Dermis microvascular lymphatic vessel endothelial cell (primary cell): ENCODE measurements around the gene ZDHHC14. TPM values are rescaled to one million over a fixed set of nuclear protein-coding genes. Genes with fewer than 3 reads are reported as not detected.
"Not testable (repeated sequence)": the region's sequence is repeated elsewhere in the genome, so short reads cannot be mapped to it uniquely, and the experiment has no call there.

Source experiments
- DNase-seq, 2 donors: peaks; one replicate each; pipeline versions ENCODE4 v3.0.0 to v3.0.0-alpha.2; 2010; ENCODE audit warnings: low read depth in 2 of 2
- total RNA-seq: library from RNA; depleted of rRNA; stranded (reverse); fragments of >200 nt; gene quantifications from 2 replicates; pipeline ENCODE4 v1.2.1, GENCODE V29; 2014

ZDHHC14 gene
- total RNA-seq, 1 donor from 2014 or later, result 19.5 TPM

DNA sequence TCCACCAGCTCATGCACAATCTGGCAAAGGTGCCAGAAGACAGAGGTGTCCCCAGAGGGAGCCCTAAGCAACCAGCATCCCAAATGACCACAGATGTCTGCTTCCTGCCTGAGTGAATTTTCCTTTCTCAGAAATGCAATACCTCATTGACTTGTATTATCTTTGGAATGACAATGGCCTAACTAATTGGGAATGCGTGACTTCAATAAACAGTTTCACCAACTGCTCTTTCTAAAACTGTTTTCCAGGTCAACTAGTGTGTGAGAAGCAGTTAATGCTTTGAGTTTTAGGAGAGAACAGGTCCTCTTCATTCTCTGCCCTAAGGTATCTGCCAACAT lies 333.1 kb downstream of the ZDHHC14 start:
- no peak for DNase-seq

DNA sequence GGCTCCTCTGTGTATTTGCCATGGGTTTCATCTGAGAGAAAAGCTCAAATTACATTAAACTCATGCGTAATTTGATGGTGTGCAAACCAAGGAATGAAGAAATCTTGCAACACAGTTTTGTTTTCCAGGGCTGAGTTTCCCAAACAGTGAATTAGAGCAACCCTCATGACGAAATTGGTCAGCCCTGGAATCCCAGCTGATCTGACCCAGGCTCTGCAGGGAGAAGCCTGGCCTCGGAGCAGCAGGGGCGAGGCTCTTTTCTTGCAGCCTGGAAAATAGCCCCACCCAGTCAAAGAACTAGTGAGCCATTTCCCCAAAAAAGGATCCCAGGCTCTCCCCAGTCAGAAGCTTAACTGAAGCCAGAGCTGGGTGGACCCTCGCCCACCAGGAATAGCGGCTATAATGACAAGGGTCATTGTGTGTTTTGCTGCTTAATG lies 334.8 kb downstream of the ZDHHC14 start:
- DNase-seq, result no peak

DNA sequence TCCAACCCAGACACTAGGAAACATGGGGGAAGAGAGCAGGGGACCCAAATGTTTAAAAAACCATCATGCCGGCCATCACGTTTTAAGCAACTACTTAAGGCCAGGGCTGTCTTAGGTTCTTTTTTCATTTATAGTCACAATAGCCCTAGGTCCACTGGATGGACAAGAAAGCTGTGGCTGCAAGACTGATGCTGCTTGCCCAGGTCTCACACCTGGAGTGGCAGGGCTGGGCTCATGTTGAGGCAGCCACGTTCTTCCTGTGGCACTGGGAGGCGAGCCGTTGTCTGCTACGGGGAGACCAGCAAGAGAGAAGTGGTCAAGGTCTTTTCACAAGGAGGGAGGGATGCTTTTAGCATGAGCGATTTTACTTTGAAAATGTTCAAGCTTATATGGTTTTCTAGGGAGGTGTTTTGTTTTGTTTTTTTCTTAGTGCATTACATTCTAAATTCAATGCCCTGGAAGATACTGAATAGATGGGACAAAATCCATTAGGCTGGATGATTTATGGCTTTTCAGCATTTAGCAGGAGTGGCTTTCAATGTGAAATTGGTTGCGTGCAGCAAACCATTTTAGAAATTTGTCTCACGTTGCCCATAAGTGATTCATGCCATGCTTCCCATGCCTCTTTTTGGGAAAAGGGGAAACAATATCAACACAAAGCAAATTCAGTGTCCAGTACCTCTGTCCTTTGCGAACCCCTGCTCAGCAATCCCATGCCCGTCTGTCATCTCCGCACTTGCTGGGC lies 335.4 kb downstream of the ZDHHC14 start:
- DNase-seq, result no peak

DNA sequence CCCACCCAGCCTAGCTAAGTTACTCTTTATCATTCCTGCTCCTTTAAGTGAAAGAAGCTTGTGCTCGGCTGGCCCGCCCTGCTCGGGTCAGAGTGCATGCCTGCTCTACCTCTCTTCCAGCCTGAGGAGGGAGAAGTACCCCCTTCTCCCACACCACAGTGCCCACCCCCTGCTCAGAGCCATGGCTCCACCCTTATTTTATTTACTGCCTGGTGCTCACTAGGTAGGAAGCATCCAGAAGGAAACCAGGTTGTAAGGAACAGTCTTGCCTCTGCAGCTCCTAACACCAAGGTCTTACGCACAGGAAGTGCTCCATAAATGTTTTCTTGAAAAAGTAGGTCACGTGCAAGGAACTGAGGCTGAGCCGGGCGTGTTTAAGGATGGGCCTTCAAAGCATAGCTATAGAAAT lies 336.4 kb downstream of the ZDHHC14 start:
- DNase-seq, result no peak

DNA sequence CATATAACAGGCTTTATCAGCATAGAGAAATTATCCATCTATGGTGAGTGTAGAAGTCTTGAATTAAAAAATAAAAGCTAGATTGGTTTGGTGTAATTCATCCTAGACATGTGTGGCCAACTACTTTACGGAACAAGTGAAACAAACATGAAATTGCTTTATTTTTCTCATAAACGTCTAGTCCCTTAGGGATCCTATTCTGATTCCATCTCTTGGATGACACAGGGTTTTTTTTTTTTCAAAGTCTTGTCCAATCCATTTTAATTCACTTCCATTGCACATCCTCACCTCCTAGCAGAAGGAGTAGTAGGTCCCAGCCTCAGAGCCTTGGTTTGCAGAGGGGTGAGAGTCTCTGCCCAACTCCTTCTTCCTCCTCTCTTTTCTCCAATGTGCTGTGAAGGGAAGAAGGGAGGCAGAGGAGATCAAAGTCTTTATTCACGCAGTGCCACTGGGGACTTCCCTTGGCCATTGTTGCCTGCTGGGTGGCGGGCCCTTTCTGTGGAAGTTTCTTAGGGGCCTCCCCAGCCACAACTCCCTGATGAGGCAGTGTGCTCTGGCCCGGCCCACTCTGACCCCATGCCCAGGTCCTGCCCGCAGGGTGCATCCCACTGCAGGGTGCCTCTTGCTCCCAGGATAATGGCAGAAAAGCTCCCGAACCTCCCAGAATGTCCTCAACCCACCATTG lies 337.7 kb downstream of the ZDHHC14 start:
- DNase-seq, result no peak

DNA sequence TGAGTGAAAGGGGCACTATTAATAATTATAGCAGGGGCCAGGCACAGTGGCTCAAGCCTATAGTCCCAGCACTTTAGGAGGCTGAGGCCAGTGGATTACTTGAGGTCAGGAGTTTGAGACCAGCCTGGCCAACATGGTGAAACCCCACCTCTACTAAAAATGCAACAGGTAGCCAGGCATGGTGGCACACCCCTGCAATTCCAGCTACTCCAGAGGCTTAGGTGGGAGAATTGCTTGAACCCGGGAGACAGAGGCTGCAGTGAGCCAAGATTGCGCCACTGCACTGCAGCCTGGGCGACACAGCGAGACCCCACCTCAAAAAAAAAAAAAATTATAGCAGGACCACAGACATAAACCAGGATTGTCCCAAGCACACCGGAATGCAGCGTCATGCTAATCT lies 340.0 kb downstream of the ZDHHC14 start:
- DNase-seq, result not testable (repeated sequence)

DNA sequence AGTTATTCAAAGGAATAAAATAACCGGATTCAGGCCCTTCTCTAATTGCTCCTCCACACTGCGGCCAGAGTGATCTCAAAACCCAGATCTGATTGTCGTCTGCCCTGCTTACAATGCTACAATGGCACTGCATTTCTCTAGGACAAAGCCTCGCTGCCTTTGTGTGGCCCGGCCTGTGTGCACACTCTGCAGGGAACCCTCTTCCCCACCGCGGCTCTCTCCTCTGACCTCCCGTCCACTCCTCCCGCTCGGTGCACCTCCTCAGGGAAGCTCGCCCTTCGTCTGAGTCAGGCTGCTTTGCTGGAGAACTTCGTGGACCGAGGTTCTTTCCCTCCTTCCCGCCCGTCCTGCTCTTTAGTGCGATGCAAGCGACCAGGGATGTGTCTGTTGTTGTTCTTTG lies 340.4 kb downstream of the ZDHHC14 start:
- DNase-seq, result no peak

DNA sequence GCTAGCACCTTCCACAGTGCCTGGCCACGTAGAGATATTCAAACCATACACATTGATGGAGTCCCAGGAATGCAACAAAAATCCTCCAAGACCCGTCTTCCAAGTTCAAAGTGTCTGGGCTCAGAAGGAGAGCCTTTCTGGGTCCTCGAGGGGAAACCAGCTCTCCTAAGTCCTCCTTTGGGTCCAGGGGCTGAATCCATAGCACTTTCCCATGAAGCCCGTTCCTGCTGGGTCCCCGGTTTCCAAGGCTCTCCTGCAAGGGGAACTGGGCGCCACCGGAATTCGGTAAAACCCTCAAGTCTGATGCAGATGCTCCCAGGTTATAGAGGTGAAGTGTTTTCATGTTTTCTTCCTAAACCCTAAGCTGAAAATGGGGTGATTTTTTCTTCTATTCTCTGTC lies 340.8 kb downstream of the ZDHHC14 start:
- DNase-seq, result no peak

DNA sequence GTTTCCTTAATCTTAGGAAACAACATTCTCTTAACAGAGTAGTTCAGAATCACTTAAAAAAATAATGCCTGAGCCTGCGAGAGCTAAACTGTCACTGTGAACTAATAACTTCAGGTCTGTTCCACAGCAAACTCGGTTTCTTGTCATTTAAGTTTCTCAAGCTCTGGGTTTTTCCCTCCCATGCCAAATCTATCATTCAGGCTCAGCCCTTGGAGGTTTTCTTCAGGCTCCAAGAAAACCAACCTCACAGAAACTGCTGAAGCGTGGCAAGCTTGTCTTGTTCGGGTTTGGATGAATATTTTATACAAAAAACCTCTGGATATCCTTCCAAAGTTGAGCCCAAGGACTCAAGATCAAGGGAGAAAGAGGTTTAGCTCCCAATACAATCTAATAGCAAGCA lies 342.4 kb downstream of the ZDHHC14 start:
- no peak for DNase-seq

DNA sequence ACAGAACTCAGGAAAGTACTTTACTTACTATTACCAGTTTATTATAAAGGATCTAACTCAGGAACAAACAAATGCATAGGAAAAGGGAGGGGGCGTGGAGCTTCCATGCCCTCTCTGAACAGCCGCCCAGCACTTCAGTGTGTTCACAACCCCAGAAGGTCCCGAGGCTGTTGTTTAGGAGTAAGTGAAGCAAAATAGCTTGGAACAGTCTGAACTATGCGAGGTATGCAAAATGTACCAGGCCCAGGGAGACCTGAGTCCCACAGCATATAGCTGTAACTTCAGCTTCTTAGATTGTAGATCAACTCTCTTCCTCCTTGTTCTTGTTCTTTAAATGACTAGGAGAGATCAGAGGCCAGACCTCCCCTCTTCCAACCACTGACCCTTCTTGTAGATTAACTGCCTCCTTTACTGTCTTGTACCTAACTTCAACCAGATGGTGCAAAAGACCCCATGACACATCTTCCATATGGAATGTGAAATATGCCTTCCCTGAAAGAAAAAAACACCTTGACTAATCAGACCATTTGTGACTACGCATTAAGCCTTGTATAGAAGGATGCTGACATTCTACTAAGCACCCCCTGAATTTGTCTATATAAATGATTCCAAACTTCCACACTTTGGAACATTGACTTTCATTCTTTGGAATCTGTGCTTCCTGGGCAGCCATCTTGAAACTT lies 343.3 kb downstream of the ZDHHC14 start:
- DNase-seq, result no peak

DNA sequence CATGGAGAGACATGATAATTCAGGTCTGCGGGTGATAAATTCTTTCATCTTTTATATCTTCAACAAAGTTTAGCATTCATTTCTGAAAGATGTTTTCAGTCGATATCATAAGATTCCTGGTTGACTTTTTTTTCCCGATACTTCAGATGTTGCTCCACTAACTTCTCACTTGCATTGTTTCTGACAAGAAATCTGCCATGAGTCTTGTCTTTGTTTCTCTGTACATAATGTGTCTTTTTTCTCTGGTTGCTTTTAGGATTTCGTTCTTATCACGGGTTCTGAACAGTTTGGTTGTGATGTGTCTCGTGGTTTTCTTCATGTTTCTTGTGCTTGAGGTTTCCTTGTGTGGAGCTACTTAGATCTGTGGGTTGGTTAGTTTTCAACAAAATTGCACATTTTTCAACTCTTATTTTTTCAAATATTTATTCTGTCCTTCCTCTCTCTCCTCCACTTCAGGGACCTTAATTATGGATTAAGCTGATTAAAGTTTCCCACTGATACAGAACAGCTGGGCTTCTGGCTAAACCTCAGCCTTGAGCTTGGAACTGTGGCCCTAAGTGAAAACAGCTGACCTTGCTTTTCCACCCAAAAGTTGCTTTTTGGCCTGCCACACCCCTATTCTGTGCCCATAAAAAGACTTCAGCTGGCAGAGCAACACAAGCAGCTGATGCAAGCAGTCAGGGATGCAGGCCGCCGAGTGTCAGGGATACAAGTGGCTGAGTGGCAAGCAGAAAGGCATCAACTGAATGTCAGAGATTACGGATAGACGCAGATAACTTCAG lies 344.2 kb downstream of the ZDHHC14 start:
- DNase-seq, result no peak

DNA sequence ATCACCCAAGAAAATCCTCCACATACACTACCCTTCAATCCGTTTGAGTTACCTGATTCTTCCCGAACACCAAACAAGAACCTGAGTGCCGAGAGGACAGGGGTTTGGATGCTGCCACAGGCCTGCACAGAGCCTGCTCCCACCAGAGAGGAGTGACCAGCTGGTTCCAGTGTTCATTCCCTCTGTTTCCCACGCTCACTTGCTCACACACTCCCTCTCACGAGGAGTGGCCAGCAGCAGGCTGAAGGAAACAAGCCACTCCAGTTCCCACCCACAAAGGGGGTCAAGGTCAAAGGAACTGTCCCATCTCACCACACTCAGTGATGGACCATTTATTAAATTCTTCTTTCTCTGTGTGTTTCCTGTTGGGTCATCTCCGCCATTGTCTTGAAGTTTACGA lies 344.8 kb downstream of the ZDHHC14 start:
- DNase-seq, result no peak

DNA sequence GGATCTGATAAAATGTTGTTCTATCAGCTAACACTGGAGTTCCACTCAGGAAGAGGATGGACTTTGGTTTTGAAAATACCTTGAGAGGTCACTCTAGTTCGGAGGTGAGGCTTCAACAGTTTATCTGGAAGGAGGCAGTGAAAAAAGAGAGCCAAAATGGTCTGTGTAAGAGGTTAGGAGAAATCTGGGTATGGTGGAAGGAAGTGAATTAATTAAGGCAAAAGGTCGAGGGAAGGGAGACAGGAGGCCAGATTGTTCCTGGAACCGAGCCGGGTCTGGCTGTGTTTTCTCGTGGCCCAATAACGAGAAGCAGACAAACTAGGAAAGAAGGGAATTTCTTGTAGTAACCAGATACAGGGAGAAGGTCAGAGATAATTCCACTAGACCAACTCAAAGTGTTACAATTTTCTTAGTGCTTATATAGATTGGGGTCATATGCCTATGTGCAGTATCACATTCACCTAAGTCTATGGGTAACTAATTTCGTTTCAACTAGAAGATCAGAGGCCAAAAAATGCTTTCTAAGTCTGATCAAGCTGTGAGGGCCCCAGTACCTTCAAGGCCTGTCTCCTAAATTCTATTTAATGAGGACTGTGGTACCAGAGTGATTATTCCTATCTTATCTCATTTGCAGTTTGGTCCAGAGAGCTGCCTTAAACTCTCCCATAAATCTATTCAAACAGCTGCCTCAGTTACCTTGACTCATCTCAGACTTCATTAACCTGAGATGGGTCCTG lies 346.1 kb downstream of the ZDHHC14 start:
- DNase-seq, result peak; percentile 40 to 68

Other genes starting within 250 kb of the ZDHHC14 start
- gene TMEM242, start 57.7 kb upstream of the ZDHHC14 start, total RNA-seq, result 4.7 and 5.3 TPM in 2 replicates